ENCODE measurements around the gene ETS1.
A peak's percentile ranks its signal among the peaks of the same experiment; 100 is the strongest.

- TF ChIP-seq EZH2 (IDR thresholded peaks at IDR 0.05; ENCODE audit: borderline replicate concordance, low read length): no peak
- peak; percentile 71 for TF ChIP-seq CTCF (IDR thresholded peaks at IDR 0.05; ENCODE audit: low read length)
Measured at GRCh38 chr11:128632141-128632791, 44.9 kb upstream of the ETS1 start.

Measured in OCI-LY1 (cell line).